Neural crest cell (in vitro differentiated cells): ENCODE results near the gene ADARB1. TPM values are rescaled to one million over a fixed set of nuclear protein-coding genes. Genes with fewer than 3 reads are reported as not detected.

ENCODE experiments used
- DNase-seq: peaks from one replicate; pipeline ENCODE4 v3.0.0; 2021; ENCODE audit warnings: low read depth, mixed read lengths, low spot score
- H3K27ac Mint-ChIP-seq: one replicate; pipeline ENCODE4 v1.8.0; 2021; ENCODE audit warnings: mild to moderate bottlenecking, mixed read lengths; ENCODE audit not compliant: unreplicated experiment
- H3K27me3 Mint-ChIP-seq: 2 replicates; pipeline ENCODE4 v1.8.0; 2021; ENCODE audit warnings: low read depth, mild to moderate bottlenecking, mixed read lengths
- H3K36me3 Mint-ChIP-seq: 2 replicates; pipeline ENCODE4 v1.8.0; 2021; ENCODE audit warnings: low read depth, mild to moderate bottlenecking, mixed read lengths
- H3K4me1 Mint-ChIP-seq: 2 replicates; pipeline ENCODE4 v1.8.0; 2021; ENCODE audit warnings: mixed read lengths
- H3K4me3 Mint-ChIP-seq: one replicate; pipeline ENCODE4 v1.8.0; 2021; ENCODE audit warnings: mild to moderate bottlenecking, mixed read lengths
- H3K9me3 Mint-ChIP-seq: 2 replicates; pipeline ENCODE4 v1.8.0; 2021; ENCODE audit warnings: mixed read lengths
- total RNA-seq: library from RNA; stranded (reverse); gene quantifications from 2 replicates; pipeline ENCODE4 v1.2.1, GENCODE V29; 2021
- TF ChIP-seq, protein P1 (sequence below): fragments of 200-600 bp; sonication (generic); conservative IDR thresholded peaks from 2 replicates; pipeline ENCODE4 v1.5.0; 2021; ENCODE audit warnings: antibody characterized with exemption, mild to moderate bottlenecking

The ADARB1 gene
- total RNA-seq, 1 donor from 2014 or later = 21.0 TPM

DNA sequence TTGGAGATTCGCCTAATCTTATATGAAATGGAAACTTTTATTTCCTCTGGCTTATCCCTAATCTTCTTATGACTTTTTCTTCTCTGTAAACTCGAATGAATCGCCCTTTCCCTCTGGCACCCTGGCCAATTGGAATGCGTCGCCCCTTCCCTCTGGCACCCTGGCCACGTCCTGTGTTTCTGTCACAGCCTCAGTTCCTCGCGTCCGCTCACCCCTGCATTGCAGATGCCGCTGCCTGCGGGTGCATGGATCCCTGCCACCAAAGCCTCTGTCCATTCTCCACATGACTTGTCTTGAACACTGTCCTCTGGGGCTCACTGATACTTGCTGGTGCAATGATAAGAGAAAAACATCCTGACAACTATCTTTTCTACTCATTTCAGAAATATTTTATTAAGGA is 104.6 kb downstream of the ADARB1 start:
- Mint-ChIP-seq H3K4me3 (no peak overlapping the region), H3K27me3 (no peaks in the 10 kb centered on the region), H3K27ac (no peak overlapping the region), H3K9me3 (no peaks in the 10 kb centered on the region), H3K4me1 (peaks cover 3% of the 10 kb centered on the region), H3K36me3 (peaks cover 4% of the 10 kb centered on the region)
- TF ChIP-seq, protein P1, sequence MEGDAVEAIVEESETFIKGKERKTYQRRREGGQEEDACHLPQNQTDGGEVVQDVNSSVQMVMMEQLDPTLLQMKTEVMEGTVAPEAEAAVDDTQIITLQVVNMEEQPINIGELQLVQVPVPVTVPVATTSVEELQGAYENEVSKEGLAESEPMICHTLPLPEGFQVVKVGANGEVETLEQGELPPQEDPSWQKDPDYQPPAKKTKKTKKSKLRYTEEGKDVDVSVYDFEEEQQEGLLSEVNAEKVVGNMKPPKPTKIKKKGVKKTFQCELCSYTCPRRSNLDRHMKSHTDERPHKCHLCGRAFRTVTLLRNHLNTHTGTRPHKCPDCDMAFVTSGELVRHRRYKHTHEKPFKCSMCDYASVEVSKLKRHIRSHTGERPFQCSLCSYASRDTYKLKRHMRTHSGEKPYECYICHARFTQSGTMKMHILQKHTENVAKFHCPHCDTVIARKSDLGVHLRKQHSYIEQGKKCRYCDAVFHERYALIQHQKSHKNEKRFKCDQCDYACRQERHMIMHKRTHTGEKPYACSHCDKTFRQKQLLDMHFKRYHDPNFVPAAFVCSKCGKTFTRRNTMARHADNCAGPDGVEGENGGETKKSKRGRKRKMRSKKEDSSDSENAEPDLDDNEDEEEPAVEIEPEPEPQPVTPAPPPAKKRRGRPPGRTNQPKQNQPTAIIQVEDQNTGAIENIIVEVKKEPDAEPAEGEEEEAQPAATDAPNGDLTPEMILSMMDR = no peak
- no peak for DNase-seq

DNA sequence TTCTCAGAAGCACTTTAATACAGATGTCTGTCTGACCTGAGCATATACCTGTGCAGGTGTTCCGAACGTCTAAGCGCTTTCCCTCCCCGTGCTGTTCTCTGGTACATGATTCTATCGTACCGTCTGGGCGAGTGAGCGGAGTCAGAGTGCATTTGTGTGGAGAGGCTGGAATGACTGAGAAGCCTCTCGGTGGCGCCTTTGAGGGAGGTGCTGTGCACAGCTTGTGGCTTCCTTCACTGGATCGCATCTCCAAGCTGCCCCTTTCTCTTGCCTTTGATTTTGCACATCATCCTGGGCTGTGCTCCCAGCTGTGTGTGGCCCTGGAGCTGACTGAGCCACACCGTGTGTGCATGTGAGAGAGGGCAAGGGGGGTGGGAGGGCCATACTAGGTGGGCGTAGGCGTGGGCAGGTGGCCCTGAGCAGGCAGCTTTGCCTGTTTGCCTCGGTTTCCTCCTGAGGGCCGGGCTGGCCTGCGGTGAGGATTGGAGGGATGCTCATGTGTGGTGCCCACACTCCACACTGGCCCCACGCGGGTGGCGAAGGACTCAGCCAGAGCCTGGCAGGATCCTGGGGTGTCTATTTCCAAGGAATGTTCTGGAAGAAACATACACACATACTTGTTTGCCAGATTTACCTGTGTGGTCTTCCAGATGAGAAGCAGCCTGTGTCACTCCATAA is 105.3 kb downstream of the ADARB1 start:
- Mint-ChIP-seq H3K4me3 (no peak overlapping the region), H3K27ac (no peak overlapping the region), H3K36me3 (peaks cover 4% of the 10 kb centered on the region), H3K27me3 (no peaks in the 10 kb centered on the region), H3K9me3 (no peaks in the 10 kb centered on the region), H3K4me1 (peaks cover 3% of the 10 kb centered on the region)
- TF ChIP-seq, protein P1 = no peak
- no peak for DNase-seq

- Mint-ChIP-seq H3K4me1 (peaks cover 3% of the 10 kb centered on the region), H3K4me3 (no peak overlapping the region), H3K27ac (peak overlapping the region; percentile 74), H3K27me3 (no peaks in the 10 kb centered on the region), H3K9me3 (no peaks in the 10 kb centered on the region), H3K36me3 (peaks cover 6% of the 10 kb centered on the region)
- DNase-seq = no peak
- TF ChIP-seq, protein P1 = no peak
Observed at GRCh38 chr21:45180246-45180599, 105.8 kb downstream of the ADARB1 start.

DNA sequence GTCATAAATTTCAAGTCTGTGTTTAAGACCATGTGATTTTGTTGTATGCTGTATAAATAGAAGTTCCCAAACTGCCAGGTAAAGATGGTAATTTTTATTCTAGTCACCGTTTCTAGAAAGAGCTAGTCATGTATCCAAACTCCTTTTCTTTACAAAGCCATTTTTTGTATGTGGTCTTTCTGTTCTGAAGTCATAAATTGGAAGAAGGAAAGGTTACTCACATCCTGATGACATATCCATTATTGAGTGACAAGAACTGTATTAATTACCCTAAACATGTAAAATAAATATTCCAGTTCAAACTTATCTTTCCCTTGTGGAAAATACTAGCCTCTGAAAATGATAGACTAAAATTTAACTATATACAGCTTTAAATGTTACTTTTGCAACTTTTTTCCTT is 108.6 kb downstream of the ADARB1 start:
- Mint-ChIP-seq H3K4me1 (peaks cover 3% of the 10 kb centered on the region), H3K9me3 (peaks cover 7% of the 10 kb centered on the region), H3K27ac (no peak overlapping the region), H3K4me3 (no peak overlapping the region), H3K27me3 (no peaks in the 10 kb centered on the region), H3K36me3 (peaks cover 27% of the 10 kb centered on the region)
- TF ChIP-seq, protein P1 = no peak
- DNase-seq = no peak

GRCh38 chr21:45183852-45184251 is 109.5 kb downstream of the ADARB1 start:
- H3K4me3 Mint-ChIP-seq = no peak overlapping the region
- TF ChIP-seq, protein P1 = no peak

More at GRCh38 chr21:45183852-45184251, 109.5 kb downstream of the ADARB1 start:
- H3K9me3 Mint-ChIP-seq = peaks cover 12% of the 10 kb centered on the region
- no peaks in the 10 kb centered on the region for H3K27me3 Mint-ChIP-seq
- DNase-seq = no peak
- peaks cover 3% of the 10 kb centered on the region for H3K4me1 Mint-ChIP-seq
- H3K27ac Mint-ChIP-seq = no peak overlapping the region
- peaks cover 34% of the 10 kb centered on the region for H3K36me3 Mint-ChIP-seq
